ENCODE measurements around the gene LZTS2. TPM values are rescaled to one million over a fixed set of nuclear protein-coding genes. Genes with fewer than 3 reads are reported as not detected.

Gene LZTS2
- total and polyA plus RNA-seq, 2 of the 4 experiments (the other 2 are of a cell fraction), result 19.2 to 101 TPM

DNA sequence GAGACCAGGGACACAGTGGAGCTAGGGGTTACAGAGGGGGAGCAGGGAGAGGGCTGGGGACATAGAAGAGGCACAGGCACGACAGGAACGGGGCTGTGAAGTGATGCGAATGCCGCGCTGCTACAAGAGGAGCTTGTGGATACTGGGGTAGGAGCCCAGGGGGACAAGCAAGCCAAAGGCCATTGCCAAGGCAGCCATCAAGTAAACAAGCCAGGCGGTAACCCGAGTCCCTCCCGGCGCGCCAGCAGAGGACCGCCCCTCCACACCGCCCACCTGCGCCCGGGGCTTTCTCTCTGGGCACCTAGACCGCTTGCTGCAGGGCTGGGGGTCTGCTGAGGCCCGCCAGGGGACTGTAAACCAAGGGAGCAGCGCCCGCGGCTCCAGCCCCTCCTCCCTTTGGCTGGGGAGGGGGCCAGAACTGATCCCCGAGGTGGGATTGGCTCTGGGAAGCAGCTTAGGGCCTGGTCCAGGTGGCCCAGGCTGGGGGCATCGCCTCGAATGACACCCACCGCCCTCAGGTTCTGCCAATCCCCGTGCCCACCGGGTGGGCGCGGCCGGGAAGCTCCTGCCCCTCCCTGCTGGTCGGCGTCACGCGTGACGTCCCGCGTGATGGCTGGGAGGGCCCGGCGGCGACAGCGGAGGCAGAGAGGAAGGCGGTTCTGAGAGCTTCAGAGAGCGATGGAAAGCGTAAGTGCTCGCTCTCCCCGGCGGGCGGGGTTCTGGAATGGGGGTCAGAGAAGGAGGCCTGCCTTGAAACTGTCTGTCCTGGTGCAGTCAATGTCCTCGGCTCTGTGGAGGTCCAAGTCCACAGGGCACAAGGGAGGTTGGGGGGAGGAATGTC, 32.4 kb downstream of the LZTS2 start:
- Histone ChIP-seq H3K36me3 (ENCODE audit: control insufficient read depth, insufficient read depth, low read length) (peaks cover 24% of the 10 kb centered on the region), H3K4me3 (ENCODE audit: insufficient read depth, low read depth, low read length) (peak overlapping the region; percentile 60), H3K4me1 (ENCODE audit: control insufficient read depth, insufficient read depth, low read length) (peaks cover 2% of the 10 kb centered on the region), H3K9me1 (ENCODE audit: insufficient read depth, low read length) (peaks cover 2% of the 10 kb centered on the region; the same call in 1 of the 2 replicates), H3K4ac (ENCODE audit: low read depth, low read length) (peak overlapping the region; percentile 97), H3K56ac (ENCODE audit: extremely low read depth, insufficient read depth, low read length) (peak overlapping the region; percentile 93), H2BK20ac (ENCODE audit: low read depth, low read length) (peak overlapping the region; percentile 75), H2AK5ac (ENCODE audit: low read depth, low read length) (peak overlapping the region; percentile 88), H4K91ac (ENCODE audit: insufficient read depth, low read depth, low read length) (peak overlapping the region; percentile 89), H2BK120ac (ENCODE audit: low read depth, low read length) (peak overlapping the region; percentile 86), H4K8ac (ENCODE audit: low read depth in 2 of 2, low read length in 2 of 2) (peak overlapping the region; percentile 75 to 84), H3K9ac (ENCODE audit: low read depth, low read length) (peak overlapping the region; percentile 71), H2AK9ac (replicated peaks; ENCODE audit: low read depth, low read length, poor library complexity) (peak overlapping the region; percentile 98), H3K9me3 (ENCODE audit: control insufficient read depth, insufficient read depth, low read length) (no peaks in the 10 kb centered on the region), H2AFZ (replicated peaks; ENCODE audit: low read length, poor library complexity) (peak overlapping the region; percentile 99), H4K5ac (ENCODE audit: low read depth, low read length) (peak overlapping the region; percentile 52), H3K4me2 (ENCODE audit: low read depth, low read length) (peak overlapping the region; percentile 83), H3K14ac (replicated peaks; ENCODE audit: low read depth, low read length) (peak overlapping the region; percentile 99), H2BK5ac (ENCODE audit: low read depth, low read length, poor library complexity, severe bottlenecking) (peak overlapping the region; percentile 89), H3K27me3 (ENCODE audit: control insufficient read depth, insufficient read depth, low read length) (peaks cover 2% of the 10 kb centered on the region; the same call in 1 of the 2 replicates), H2BK15ac (ENCODE audit: low read depth, low read length) (peak overlapping the region; percentile 27; the same call in 2 of the 3 replicates), H3K27ac (ENCODE audit: insufficient read depth, low read length) (peak overlapping the region; percentile 87), H4K20me1 (ENCODE audit: insufficient read depth, low read length) (peaks cover 35% of the 10 kb centered on the region), H3K23ac (ENCODE audit: low read depth, low read length) (peak overlapping the region; percentile 98), H3K18ac (ENCODE audit: low read depth, low read length) (peak overlapping the region; percentile 58), H3K79me1 (ENCODE audit: low read depth in 1 of 2, low read length in 2 of 2) (peaks cover 16 to 61% of the 10 kb centered on the region in 2 experiments; a peak in 3 of 4 replicates)
- 0% methylated on average over 11 of the region's 47 CpGs; no CpG with 5 or more reads in 1 of the 2 experiments for WGBS, 2 experiments (ENCODE audit: extremely low coverage in 2 of 2, insufficient read length in 1 of 2)
- in situ Hi-C loops (cut with MboI; ENCODE audit: low sequenced_read_pairs), result no loop called here
- TF ChIP-seq RFX5 (IDR thresholded peaks at IDR 0.05; ENCODE audit: low read depth, low read length) (no peak), NFE2L2 (IDR thresholded peaks at IDR 0.05; ENCODE audit: low read depth, low read length) (no peak), MAZ (IDR thresholded peaks at IDR 0.05; ENCODE audit: borderline replicate concordance, low read depth, low read length) (peak; percentile 82), BHLHE40 (IDR thresholded peaks at IDR 0.05; ENCODE audit: low read depth, low read length) (peak; percentile 10; the same call in 1 of the 2 replicates), CHD1 (IDR thresholded peaks at IDR 0.05; ENCODE audit: low read depth, low read length) (peak; percentile 79; the same call in 1 of the 2 replicates), MXI1 (IDR thresholded peaks at IDR 0.05; ENCODE audit: borderline replicate concordance, low read depth, low read length) (peak; percentile 33; the same call in 1 of the 2 replicates)
- TF ChIP-seq, protein P1, sequence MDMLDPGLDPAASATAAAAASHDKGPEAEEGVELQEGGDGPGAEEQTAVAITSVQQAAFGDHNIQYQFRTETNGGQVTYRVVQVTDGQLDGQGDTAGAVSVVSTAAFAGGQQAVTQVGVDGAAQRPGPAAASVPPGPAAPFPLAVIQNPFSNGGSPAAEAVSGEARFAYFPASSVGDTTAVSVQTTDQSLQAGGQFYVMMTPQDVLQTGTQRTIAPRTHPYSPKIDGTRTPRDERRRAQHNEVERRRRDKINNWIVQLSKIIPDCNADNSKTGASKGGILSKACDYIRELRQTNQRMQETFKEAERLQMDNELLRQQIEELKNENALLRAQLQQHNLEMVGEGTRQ (IDR thresholded peaks at IDR 0.05; ENCODE audit: low read depth, low read length), result no peak; the same call in 1 of the 2 replicates
- TF ChIP-seq, protein P2, sequence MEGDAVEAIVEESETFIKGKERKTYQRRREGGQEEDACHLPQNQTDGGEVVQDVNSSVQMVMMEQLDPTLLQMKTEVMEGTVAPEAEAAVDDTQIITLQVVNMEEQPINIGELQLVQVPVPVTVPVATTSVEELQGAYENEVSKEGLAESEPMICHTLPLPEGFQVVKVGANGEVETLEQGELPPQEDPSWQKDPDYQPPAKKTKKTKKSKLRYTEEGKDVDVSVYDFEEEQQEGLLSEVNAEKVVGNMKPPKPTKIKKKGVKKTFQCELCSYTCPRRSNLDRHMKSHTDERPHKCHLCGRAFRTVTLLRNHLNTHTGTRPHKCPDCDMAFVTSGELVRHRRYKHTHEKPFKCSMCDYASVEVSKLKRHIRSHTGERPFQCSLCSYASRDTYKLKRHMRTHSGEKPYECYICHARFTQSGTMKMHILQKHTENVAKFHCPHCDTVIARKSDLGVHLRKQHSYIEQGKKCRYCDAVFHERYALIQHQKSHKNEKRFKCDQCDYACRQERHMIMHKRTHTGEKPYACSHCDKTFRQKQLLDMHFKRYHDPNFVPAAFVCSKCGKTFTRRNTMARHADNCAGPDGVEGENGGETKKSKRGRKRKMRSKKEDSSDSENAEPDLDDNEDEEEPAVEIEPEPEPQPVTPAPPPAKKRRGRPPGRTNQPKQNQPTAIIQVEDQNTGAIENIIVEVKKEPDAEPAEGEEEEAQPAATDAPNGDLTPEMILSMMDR (conservative IDR thresholded peaks at IDR 0.05; ENCODE audit: low read depth, low read length), result peak; percentile 10; the same call in 1 of the 2 replicates
- peak; percentile 63 for DNase-seq
- ChIA-PET POLR2A (ENCODE audit: unreplicated experiment) (interaction anchor here (1.4 kb wide), 1 partner anchor 11 kb away, joined by 6 read pairs; no protein-coding TSS in a partner anchor), CTCF (interaction anchor here (1.5 to 2.1 kb wide), 3 partner anchors 9 to 18 kb away, joined by 4 to 7 read pairs (median 6); no protein-coding TSS in a partner anchor)
- no TSS peak for BruUV-seq (replicated peaks)
- ATAC-seq (ENCODE audit: low read depth), result peak; percentile 68
- intact Hi-C loops (cut with micrococcal nuclease), result loop anchor here (5.0 kb wide), 1 partner anchor 35 kb away; no protein-coding TSS in a partner anchor
- dilution Hi-C loops (cut with HindIII; ENCODE audit: low sequenced_read_pairs, unreplicated experiment), result no loop called here

All from IMR-90 (cell line).